Endothelial cell (in vitro differentiated cells): Measurements from ENCODE around the gene OSBP2. TPM values are rescaled to one million over a fixed set of nuclear protein-coding genes. Genes with fewer than 3 reads are reported as not detected.

ENCODE experiments used
- DNase-seq: peaks from one replicate; pipeline ENCODE4 v3.0.0; 2021; ENCODE audit warnings: low spot score
- H3K27ac Mint-ChIP-seq: one replicate; pipeline ENCODE4 v1.8.0; 2021; ENCODE audit warnings: mixed read lengths, inconsistent platforms; ENCODE audit not compliant: unreplicated experiment
- H3K27me3 Mint-ChIP-seq: one replicate; pipeline ENCODE4 v1.8.0; 2021; ENCODE audit warnings: mild to moderate bottlenecking, moderate library complexity, mixed read lengths, inconsistent platforms; ENCODE audit not compliant: unreplicated experiment
- H3K36me3 Mint-ChIP-seq: one replicate; pipeline ENCODE4 v1.8.0; 2021; ENCODE audit warnings: mild to moderate bottlenecking, low read depth, mixed read lengths, inconsistent platforms; ENCODE audit not compliant: unreplicated experiment
- H3K4me1 Mint-ChIP-seq: one replicate; pipeline ENCODE4 v1.8.0; 2021; ENCODE audit warnings: mild to moderate bottlenecking, mixed read lengths, inconsistent platforms; ENCODE audit not compliant: unreplicated experiment
- H3K4me3 Mint-ChIP-seq: one replicate; pipeline ENCODE4 v1.8.0; 2021; ENCODE audit warnings: mild to moderate bottlenecking, mixed read lengths, inconsistent platforms; ENCODE audit not compliant: unreplicated experiment
- H3K9me3 Mint-ChIP-seq: one replicate; pipeline ENCODE4 v1.8.0; 2021; ENCODE audit warnings: mixed read lengths, inconsistent platforms; ENCODE audit not compliant: unreplicated experiment
- CTCF ChIP-seq: fragments of 200-600 bp; sonication (generic); IDR thresholded peaks from one replicate; pipeline ENCODE4 v1.5.0; 2021; ENCODE audit warnings: antibody characterized with exemption; ENCODE audit not compliant: unreplicated experiment
- total RNA-seq: library from RNA; stranded (reverse); fragmentation: NEBNext Ultra II Directional; extraction: Animal tissue kit (Norgen Biotek cat#: 25700); gene quantifications from one replicate; pipeline ENCODE4 v1.2.1, GENCODE V29; 2021; ENCODE audit not compliant: unreplicated experiment

OSBP2 gene
- total RNA-seq, 1 donor from 2014 or later, result 3.0 TPM

- Mint-ChIP-seq H3K4me3 (no peak overlapping the region), H3K27me3 (peaks cover 2% of the 10 kb centered on the region)
Observed at GRCh38 chr22:30830907-30831306, 136.2 kb downstream of the OSBP2 start.

GRCh38 chr22:30832407-30832987 lies 137.8 kb downstream of the OSBP2 start:
- no peaks in the 10 kb centered on the region for H3K36me3 Mint-ChIP-seq
- H3K9me3 Mint-ChIP-seq, result no peaks in the 10 kb centered on the region
- H3K27me3 Mint-ChIP-seq, result peaks cover 2% of the 10 kb centered on the region
- no peaks in the 10 kb centered on the region for H3K4me1 Mint-ChIP-seq
- no peak for TF ChIP-seq CTCF
- H3K27ac Mint-ChIP-seq, result no peak overlapping the region
- no peak overlapping the region for H3K4me3 Mint-ChIP-seq
- no peak for DNase-seq

More at GRCh38 chr22:30830907-30831306, 136.2 kb downstream of the OSBP2 start:
- H3K4me1 Mint-ChIP-seq, result no peaks in the 10 kb centered on the region
- no peaks in the 10 kb centered on the region for H3K36me3 Mint-ChIP-seq
- no peak overlapping the region for H3K27ac Mint-ChIP-seq
- no peak for DNase-seq
- H3K9me3 Mint-ChIP-seq, result no peaks in the 10 kb centered on the region
- TF ChIP-seq CTCF, result no peak

- H3K36me3 Mint-ChIP-seq, result no peaks in the 10 kb centered on the region
Observed at GRCh38 chr22:30833322-30833721, 138.6 kb downstream of the OSBP2 start.

DNA sequence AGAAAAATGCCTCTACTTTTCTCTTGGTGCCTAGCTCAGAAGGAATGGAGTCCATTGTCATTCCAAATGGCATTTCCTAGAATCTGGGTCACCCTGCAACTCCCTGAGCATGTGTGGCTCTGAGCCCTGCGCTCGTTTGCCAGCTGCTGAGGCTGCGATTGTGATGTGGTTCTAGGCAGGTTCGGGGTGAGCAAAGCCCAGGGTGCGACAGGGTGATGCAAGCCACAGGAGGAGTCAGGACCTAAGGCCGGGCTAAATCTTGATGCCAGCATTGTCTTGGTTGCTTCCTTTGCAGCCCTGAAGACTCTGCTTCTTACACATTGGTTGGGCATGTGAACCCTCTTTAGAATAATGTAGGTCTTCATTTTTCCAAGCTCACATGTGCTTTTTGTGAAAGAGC lies 142.9 kb downstream of the OSBP2 start:
- no peaks in the 10 kb centered on the region for H3K9me3 Mint-ChIP-seq
- H3K4me1 Mint-ChIP-seq, result no peaks in the 10 kb centered on the region
- TF ChIP-seq CTCF, result no peak
- no peak overlapping the region for H3K27ac Mint-ChIP-seq
- no peak for DNase-seq
- H3K36me3 Mint-ChIP-seq, result no peaks in the 10 kb centered on the region
- H3K27me3 Mint-ChIP-seq, result peaks cover 2% of the 10 kb centered on the region
- no peak overlapping the region for H3K4me3 Mint-ChIP-seq

More at GRCh38 chr22:30833322-30833721, 138.6 kb downstream of the OSBP2 start:
- no peak for DNase-seq
- H3K4me3 Mint-ChIP-seq, result no peak overlapping the region
- no peak for TF ChIP-seq CTCF
- H3K27me3 Mint-ChIP-seq, result peaks cover 2% of the 10 kb centered on the region
- H3K27ac Mint-ChIP-seq, result no peak overlapping the region
- no peaks in the 10 kb centered on the region for H3K9me3 Mint-ChIP-seq
- H3K4me1 Mint-ChIP-seq, result no peaks in the 10 kb centered on the region

DNA sequence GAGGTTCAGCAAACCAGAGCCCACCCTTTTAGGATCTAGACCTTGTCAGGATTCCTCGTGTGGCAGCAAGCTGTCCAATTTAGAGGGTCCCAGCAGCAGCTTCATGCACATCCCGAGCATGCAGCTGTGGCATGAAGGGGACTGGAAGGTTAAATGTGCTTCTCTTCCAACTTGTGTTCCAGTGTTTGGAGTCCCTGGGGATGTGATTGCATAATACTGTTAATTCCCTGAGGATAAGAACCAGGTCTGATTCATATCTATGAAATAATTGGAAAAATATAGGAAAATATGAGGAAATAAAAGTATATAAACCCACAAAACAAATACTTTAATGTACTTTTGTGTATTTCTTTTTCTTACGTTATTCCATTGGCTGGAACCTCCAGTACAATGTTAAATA lies 143.4 kb downstream of the OSBP2 start:
- Mint-ChIP-seq H3K4me3 (no peak overlapping the region), H3K27me3 (peaks cover 2% of the 10 kb centered on the region), H3K36me3 (no peaks in the 10 kb centered on the region), H3K27ac (no peak overlapping the region), H3K4me1 (no peaks in the 10 kb centered on the region), H3K9me3 (no peaks in the 10 kb centered on the region)
- no peak for DNase-seq
- TF ChIP-seq CTCF, result no peak
